COR-L47 (cell line): ENCODE measurements around the gene RHOT2.
A peak's percentile ranks its signal among the peaks of the same experiment; 100 is the strongest.

ENCODE experiments used
- DNase-seq: peaks from one replicate; lab custom pipeline; 2025; lab: John Stamatoyannopoulos, UW

RHOT2 gene

DNA sequence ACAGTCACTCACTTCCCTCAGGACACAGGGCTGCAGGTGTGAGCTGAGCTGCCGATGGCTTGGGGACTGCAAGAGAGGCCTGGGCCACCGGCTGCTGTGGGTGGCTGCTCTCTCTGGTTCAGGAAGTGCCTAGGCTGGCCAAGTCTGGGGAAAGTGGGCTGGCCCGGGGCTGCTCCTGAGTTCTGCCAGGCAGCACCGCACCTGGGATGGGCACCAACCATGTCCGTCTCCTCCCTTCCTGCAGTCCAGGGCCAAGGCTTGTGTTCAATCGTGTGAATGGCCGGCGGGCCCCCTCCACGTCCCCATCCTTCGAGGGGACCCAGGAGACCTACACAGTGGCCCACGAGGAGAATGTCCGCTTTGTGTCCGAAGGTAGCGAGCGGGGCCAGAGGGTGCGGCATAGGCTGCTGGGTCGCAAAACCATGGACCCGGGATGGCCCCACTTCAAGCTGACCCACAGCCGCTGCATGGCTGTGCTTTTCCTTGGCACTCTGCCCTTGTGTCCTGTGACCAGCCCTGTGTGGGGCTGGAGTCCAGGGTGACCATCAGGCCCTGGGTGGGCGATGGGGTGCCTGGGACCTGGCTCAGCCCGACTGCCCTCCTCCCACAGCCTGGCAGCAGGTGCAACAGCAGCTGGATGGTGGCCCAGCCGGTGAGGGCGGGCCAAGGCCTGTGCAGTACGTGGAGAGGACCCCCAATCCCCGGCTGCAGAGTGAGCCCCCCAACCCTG is 20.6 kb upstream of the RHOT2 start:
- DNase-seq, result no peak

DNA sequence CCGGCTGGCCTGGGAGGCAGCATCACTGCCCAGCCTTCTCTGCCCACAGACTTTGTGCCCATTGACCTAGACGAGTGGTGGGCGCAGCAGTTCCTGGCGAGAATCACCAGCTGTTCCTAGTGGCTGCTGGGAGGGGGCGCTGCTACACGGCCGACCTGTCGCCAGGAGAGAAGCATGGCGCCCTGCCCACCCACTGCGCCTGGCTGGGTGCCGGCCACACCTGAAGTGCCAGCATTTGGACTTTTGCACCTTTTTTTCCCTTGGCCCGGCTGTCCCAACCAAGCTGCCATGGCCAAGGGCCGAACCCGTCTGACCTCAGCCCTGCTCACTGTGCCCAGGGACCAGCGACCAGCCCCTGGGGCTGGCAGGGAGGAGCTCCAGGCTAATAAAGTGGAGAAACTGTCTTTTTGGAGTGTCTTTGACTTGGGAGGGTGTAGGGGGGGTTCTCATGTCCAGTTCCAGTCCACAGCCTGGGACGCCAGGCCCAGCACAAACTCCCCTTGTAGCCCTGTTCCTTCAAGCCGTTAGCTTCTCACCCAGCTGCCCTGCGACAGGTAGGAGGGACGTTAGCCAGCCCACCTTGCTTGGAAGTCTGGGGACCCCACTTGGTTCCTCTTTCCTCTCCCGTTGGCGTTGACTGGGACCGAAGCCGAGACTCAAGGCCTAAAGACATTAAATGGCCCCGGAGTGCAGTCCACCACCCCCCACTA is 19.7 kb upstream of the RHOT2 start:
- DNase-seq, result peak; percentile 62

DNA sequence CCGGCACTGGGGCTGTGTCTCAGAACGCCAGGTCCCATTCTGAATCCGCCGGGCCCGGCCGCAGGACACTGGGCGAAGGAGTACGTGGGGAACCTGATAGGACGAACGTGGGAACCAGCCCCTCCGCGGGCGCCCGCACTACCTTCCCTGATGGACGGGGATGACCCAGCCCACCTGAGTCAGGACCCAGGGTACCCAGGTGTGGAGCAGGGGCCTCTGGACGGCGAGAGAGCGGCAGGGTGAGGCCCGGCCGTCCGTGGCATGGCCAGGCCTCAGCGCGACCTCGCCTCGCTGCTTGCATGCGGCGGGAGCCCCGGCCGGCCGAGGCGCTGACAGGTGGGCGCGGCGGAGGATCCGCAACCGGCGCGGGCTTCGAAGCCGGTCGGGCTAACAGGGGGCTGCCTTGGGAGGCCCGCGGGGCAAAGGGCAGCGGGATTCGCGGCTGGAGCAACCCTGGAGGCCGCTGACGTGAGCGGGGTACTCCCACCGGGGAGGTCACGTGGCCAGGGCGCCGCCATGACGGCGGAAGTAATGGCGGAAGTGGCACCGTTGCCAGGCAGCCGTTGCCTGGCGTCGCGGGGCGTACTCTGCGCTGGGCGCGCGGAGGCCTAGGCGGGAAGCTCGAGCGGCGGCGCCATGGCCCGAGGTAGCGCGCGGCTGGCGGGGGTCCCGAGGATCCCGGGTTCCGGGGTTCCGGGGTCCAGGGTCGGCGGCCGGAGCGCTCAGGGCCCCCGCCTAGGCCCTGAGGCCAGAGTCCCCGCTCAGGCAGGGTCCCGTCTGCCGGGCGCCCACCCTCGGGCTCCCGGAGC is 18.9 kb upstream of the RHOT2 start, which contains the start of gene WDR90:
Gene WDR90 (plus strand): TSS at position 585 of the 809 bp plus-strand sequence. CDS start 52 bp downstream, at position 637.
- peak; percentile 92 for DNase-seq

DNA sequence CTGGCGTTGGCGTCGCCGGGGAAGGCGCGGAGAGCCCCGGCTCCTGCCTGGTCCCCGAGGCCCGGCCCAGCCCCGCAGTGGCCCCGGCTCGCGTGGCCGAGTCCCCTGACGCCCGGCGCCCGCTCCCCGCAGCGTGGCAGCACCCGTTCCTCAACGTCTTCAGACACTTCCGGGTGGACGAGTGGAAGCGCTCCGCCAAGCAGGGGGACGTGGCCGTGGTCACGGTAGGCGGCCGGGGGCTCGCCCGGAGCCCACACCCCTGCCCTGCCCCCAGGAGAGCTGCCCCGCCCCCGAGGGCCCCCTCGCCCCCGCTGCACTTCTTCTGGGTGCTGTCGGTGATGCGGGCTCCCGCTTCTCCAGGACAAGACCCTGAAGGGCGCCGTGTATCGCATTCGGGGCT is 18.3 kb upstream of the RHOT2 start:
- no peak for DNase-seq

DNA sequence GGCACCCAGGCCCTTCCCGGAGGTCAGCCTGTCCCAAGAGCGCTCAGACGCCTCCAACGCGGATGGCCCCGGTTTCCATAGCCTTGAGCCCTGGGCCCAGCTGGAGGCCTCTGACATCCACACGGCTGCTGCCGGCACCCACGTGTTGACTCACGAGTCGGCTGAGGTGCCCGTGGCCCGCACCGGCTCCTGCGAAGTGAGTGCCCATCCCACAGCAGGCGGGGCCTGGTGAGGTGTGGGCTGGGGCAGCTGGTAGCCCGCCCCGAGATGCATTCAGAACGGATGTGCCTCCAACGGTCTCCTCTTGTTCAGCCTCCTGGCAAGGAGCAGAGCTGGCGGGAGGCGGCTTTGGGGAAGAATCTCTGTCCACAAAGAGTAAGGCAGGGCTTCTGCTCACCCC is 16.1 kb upstream of the RHOT2 start:
- no peak for DNase-seq

DNA sequence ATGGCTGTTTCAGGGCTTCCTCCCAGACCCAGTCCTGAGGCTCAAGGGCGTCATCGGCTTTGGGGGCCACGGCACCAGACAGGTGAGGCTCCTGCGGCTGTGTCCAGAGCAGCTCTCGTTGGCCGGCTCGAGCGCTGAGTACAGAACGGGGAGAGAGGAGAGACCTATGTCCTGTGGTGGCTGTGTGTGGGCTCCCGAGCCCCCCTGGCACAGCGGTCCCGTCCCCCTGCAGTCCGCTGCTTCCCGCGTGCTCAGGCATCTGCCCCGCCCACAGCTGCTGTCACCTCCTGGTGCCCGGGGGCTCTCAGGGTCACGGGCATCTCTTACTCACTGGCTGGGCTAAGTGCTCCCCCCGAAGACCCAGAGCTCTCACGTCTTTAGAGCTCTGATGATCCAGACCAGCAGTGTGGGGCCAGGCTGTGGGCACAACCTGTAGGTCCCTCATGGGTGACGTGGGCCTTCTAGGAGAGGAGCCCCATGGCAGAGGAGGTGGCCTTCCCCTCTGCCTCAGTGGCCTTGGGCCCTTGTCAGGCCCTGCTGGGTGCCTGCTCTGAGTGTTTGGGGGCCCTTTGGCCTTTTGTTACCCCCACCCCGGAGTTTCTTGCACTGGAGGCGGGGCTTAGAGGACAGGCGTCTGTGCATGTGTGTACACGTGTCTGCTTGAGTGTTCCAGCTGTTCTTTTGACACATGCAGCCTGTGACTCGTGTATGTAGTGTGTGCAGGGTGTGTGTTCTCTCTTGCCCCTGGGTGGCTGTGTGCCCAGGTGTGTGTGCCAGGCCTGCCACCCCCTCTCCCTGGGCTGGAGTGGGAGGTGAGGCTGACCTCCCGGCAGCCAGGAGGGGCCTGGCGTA is 15.3 kb upstream of the RHOT2 start:
- no peak for DNase-seq

DNA sequence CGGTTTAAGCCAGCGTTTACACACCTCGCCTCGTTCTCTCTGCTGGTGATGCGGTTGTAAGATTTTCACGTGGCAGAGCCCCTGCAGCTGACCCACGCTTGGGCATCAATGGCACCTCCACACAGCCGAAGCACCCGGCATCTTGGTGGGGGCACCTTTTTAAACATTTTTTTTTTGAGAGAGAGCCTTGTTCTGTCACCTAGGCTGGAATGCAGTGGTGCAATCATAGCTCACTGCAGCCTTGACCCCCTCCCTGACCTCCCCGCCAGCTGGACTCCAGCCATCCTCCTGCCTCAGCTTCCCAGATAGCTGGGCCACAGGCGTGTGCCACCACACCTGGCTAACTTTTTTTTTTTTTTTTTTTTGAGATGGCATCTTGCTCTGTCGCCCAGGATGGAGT is 13.9 kb upstream of the RHOT2 start:
- DNase-seq, result no peak

DNA sequence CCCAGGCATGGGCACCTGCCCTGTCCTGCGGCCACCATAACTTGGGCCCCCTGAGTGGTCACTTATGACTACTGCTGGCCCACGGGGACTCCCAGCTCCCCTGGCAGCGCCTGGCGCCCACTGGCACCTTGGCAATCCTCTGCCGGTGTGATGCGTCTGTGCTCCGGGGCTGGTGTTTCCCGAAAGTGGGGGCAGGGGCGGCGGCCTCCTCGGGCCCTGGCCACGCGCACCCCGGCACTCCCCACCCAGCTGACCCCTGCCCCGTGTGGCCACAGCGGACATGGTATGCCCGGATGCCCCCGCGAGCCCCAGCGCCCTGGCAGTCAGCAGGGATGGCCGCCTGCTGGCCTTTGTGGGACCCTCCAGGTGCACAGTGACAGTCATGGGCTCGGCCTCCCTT is 10.4 kb upstream of the RHOT2 start:
- no peak for DNase-seq

DNA sequence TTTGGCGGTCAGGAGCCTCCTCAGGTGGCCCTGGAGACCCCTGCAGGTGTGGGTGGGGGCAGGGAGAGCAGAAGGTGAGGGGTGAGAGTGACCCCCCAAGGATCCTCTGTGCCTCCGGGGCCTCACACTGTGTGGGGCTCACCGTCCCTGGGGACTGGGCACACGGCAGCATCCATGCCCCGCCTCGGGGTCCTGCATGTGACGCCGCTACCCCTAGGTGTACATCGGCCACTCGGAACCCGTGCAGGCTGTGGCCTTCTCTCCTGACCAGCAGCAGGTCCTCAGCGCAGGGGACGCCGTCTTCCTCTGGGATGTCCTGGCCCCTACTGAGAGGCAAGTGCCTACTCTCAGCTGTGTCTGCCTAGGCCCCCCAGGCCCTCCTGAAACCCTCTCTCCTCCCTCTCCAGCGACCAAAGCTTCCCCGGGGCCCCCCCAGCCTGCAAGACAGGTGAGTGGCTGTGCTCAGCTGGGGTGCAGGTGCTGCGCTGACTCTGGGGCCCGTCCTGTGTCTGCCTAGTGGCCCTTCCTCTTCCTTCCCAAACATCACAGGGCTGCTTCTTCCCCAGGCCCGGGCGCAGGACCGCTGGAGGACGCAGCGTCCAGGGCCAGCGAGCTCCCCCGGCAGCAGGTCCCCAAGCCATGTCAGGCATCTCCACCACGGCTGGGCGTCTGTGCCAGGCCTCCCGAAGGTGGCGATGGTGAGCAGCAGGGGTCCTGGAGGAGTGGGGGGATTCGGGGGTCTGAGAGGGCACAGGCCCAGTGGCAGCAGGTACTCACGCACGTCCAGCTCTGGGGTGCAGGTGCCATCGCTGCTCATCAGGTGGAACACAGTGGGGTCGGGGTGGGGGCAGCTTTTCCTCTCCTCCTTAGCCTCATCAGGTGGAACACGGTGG is 9.0 kb upstream of the RHOT2 start:
- no peak for DNase-seq

DNA sequence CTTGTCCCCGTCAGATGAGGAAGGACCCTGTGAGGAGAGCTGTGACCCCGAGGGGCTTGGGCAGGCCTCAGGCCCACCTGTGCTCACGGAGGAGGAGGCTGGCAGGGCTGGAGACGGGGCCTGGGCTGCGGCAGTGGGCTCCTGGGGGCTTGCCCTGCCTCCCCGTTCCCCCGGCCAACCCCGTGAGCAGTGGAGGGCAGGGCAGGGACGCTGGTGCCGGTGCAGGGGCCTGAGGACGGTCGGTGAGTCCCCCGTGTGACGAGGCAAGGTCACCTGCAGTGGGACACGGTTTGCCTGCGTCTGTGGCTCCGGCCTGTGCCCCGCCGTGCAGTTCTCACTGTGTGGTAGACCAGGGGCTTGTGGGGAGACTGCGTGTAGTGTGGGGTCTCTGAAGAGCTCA is 8.3 kb upstream of the RHOT2 start:
- DNase-seq, result no peak

DNA sequence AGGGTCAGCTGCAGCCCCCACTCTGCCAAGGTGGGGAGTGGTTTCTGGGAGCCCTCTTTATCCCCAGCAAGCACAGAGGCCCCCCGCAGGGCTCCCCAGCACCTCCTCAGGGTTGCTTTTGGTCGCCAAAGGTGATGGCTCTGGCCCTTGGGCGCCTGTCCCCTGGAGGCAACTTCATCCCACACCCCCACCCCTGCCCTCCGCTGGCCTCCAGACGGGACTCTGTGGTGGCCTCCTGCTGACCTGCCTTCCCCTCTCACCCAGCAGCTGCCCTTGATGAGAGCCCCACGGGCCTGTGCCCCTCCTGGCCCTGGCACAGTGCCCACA is 7.8 kb upstream of the RHOT2 start:
- no peak for DNase-seq

DNA sequence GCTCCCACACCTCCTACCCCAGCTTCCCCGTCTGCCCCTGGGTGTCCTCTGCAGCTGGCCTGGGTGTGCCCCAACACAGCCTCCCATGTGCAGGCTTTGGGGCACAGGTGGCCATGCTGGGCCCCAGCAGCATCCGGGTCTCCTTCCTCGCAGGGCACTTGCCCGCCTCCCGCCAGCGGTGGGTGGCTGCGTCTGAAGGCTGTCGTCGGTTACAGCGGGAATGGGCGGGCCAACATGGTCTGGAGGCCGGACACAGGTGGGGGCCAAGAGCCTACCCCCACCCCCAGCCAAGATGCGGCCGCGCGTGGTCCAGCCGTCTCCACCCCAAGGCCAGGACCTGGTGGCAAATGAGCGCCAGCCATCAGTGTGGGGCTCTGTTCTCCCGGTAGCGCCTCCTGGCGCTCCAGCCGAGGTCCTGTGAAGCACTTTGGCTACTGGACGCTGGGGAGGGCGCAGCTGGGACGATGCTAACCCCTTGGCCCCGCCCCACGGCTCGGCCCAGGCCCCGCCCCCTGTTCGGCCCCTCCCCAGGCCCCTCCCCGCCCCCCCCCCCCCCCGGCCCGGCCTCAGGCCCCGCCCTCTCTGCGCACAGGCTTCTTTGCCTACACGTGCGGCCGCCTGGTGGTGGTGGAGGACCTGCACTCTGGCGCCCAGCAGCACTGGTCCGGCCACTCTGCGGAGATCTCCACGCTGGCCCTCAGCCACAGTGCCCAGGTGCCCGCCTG is 7.3 kb upstream of the RHOT2 start:
- no peak for DNase-seq

DNA sequence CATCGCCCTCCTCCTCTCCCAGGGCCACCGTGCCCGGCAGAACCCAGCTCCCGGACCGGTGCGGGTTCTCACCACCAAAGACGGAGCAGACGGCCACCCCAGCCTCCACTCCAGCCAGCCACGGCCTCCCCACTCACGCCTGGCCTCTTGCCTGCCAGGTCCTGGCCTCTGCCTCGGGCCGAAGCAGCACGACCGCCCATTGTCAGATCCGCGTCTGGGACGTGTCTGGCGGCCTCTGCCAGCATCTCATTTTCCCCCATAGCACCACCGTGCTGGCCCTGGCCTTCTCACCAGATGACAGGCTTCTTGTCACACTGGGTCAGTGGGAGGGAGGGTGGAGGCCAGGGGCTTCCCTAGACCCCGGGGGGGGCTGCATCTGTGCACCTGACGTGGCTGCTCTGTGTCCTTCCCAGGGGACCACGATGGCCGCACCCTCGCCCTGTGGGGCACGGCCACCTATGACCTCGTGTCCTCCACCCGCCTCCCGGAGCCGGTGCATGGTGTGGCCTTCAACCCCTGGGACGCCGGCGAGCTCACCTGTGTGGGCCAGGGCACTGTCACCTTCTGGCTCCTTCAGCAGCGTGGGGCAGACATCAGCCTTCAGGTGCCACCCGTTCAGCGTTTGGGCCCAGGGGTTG is 6.6 kb upstream of the RHOT2 start:
- DNase-seq, result no peak

DNA sequence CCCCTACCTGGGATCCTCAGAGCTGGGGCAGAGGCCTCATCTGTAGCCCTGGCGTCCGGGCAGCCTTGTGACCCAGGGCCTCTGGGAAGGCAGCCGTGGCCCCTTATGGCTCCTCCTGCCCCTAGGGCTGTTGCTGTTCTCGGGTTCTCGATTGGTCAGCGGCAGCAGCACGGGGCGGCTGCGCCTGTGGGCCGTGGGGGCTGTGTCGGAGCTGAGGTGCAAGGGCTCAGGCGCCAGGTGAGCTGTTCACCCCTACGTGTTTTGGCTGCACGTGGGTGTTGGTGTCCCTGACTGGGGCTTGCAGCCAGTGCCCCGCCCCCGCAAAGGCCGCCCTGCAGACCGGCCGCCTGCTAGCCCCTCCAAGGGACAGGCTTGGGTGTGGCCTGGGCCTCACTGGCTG is 5.8 kb upstream of the RHOT2 start:
- DNase-seq, result no peak

DNA sequence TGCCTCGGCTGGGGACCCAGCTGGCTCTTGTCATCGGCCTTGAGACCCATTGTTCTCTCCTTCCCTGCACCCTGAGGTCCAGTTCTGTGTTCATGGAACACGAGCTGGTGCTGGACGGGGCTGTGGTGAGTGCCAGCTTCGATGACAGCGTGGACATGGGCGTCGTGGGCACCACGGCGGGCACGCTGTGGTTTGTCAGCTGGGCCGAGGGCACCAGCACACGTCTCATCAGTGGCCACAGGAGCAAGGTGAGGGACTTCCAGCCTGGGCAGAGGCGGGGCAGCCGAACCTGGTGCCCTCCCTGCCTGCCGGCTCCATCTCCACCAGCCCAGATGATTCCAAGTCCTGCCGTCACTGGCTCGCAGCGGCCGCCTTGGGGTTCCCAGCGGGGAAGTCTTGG is 5.3 kb upstream of the RHOT2 start:
- no peak for DNase-seq

DNA sequence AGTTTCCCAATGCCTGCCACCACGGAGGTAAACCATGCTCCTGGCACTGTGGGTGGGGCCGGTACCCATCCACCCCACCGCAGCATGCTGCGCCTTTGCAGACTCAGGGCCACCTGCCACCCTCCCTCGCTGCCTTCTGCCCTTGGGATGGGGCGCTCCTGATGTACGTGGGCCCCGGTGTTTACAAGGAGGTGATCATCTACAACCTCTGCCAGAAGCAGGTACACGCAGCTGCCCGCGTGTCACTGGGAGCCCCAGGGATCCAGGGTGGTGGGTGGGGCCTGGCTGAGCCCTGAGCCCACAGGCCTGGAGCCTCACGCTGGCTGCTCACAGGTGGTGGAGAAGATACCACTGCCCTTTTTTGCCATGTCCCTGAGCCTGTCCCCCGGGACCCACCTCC is 1.4 kb upstream of the RHOT2 start:
- no peak for DNase-seq

DNA sequence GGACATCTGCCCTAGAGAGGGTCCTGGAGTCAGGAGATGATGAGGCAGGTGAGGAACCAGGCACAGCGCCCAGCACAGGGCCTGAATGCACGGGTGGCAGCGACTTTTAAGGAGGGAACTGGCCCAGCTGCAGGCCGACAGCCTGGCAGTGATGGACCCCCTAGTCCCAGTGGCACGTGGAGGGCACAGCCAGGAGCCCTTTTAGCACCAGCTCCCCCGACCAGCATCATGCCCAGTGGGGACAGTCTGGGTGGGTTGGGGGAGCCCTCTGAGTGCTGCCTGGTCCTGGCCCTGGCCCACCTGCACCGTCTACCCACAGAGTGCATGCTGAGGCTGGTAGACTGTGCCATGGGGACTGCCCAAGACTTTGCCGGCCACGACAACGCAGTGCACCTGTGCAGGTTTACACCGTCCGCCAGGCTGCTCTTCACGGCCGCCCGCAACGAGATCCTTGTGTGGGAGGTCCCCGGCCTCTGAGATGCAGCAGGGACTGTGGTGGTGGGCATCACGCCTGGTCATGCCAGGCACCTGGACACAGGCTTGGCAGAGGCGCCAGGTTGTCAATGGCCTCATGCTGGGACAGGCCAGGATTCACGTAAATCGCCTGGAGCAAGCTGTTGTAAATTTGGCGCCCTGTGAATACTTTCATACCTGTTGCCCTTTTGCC is 686 bp upstream of the RHOT2 start:
- no peak for DNase-seq

DNA sequence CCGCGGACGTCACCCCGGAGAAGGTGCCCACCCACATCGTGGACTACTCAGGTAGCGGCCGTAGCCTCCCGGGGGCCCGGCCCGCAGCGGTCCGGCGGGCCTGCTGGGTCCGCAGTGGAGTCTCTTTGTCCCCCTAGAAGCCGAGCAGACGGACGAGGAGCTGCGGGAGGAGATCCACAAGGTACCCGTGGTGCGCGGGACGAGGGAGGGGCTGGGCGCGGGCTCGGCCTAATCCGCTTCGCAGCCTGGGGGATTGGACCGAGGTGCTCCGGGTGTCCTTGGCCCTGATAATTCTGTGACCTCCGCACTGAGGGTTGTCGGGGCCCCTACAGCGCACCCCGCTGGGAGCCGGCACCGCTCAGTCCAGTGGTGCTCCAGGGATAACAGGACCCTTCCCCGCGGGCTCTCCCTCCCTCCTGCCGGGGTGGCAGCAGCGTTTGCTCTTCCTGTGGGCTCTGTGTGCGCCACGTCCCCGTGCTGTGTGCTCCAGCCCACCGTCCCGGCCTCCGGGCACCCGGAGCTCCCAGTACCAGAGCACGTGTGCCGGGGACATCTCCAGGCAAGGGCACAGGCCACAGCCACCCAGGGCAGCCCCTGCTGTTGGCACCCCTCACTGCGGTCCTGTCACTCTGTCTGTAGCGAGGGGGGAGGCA is 713 bp downstream of the RHOT2 start:
- DNase-seq, result no peak

DNA sequence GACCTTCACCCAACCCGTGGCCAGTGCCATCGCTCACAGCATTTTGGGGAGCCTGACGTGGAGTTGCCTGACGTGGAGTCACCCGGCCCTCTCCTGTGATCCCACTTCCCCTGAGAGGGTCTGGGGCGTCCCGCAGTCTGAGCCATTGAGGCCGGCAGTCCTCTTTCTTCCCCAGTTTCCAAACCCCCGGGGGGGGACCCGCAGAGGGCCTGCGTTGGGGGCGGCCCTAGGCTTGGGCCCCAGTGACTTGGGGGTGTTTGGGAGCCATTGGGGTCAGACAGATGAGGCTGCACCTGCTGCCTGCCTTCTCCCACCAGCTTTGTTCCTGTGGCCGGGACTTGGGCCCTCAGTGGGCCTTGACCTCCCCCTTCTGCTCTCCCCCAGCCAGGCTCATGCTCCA is 1.7 kb downstream of the RHOT2 start:
- DNase-seq, result no peak
